HepG2 (cell line): ENCODE data around the gene STX4. TPM values are rescaled to one million over a fixed set of nuclear protein-coding genes. Genes with fewer than 3 reads are reported as not detected.

Experiments
- BORCS8-MEF2B ChIP-seq: sonication (generic); formaldehyde crosslinking; IDR thresholded peaks from 2 replicates; pipeline ENCODE4 v1.8.0; 2022; ENCODE audit warnings: mild to moderate bottlenecking, missing genetic modification reagents
- CBX1 ChIP-seq: IDR thresholded peaks from one replicate; pipeline ENCODE4 v1.6.1; 2016; ENCODE audit warnings: antibody characterized with exemption, low read depth
- GLMP ChIP-seq: sonication (generic); formaldehyde crosslinking; IDR thresholded peaks from 2 replicates; pipeline ENCODE4 v1.9.0; 2021; ENCODE audit warnings: missing genetic modification reagents, mild to moderate bottlenecking, borderline replicate concordance
- HCFC1 ChIP-seq: fragments of 150-350 bp; IDR thresholded peaks from 2 replicates; pipeline ENCODE4 v1.6.1; 2014; ENCODE audit warnings: low read depth, low read length
- MBD4 ChIP-seq: IDR thresholded peaks from 2 replicates; pipeline ENCODE4 v1.6.1; 2012; ENCODE audit warnings: low read length, inconsistent platforms, borderline replicate concordance
- RELA ChIP-seq: sonication (generic); formaldehyde crosslinking; IDR thresholded peaks from 2 replicates; pipeline ENCODE4 v1.4.0; 2020; ENCODE audit warnings: missing genetic modification reagents
- SMAD1 ChIP-seq: sonication (generic); formaldehyde crosslinking; IDR thresholded peaks from 2 replicates; pipeline ENCODE4 v1.4.0; 2020; ENCODE audit warnings: missing genetic modification reagents, low read depth, mild to moderate bottlenecking, borderline replicate concordance
- SSRP1 ChIP-seq: IDR thresholded peaks from 2 replicates; pipeline ENCODE4 v1.6.1; 2016; ENCODE audit warnings: control low read depth
- TAF15 ChIP-seq: fragments of 200-400 bp; formaldehyde crosslinking; IDR thresholded peaks from one replicate; pipeline ENCODE4 v1.6.1; 2018; ENCODE audit warnings: mild to moderate bottlenecking, low read depth, low read length; ENCODE audit not compliant: poor library complexity, severe bottlenecking
- TFDP1 ChIP-seq: IDR thresholded peaks from 2 replicates; pipeline ENCODE4 v1.6.1; 2016; ENCODE audit warnings: missing compliant biosample characterization, missing genetic modification reagents, borderline replicate concordance
- ZBTB42 ChIP-seq: sonication (generic); formaldehyde crosslinking; IDR thresholded peaks from 2 replicates; pipeline ENCODE4 v1.5.0; 2020; ENCODE audit warnings: mild to moderate bottlenecking, missing genetic modification reagents
- ZC3H4 ChIP-seq: sonication (generic); formaldehyde crosslinking; IDR thresholded peaks from 2 replicates; pipeline ENCODE4 v1.4.0; 2020; ENCODE audit warnings: missing genetic modification reagents, borderline replicate concordance
- ZFP62 ChIP-seq: sonication (generic); formaldehyde crosslinking; IDR thresholded peaks from 2 replicates; pipeline ENCODE4 v1.4.0; 2020; ENCODE audit warnings: missing genetic modification reagents
- ZHX2 ChIP-seq, 2 experiments: sonication (generic) in 1 of 2; formaldehyde crosslinking in 1 of 2; IDR thresholded peaks; 2 replicates each; pipeline versions ENCODE4 v1.6.1 to v1.9.0; 2014 to 2022; ENCODE audit warnings: antibody characterized with exemption in 1 of 2, borderline replicate concordance in 1 of 2, inconsistent platforms in 1 of 2, low read depth in 1 of 2, missing genetic modification reagents in 1 of 2
- ZNF367 ChIP-seq: sonication (generic); formaldehyde crosslinking; IDR thresholded peaks from 2 replicates; pipeline ENCODE4 v1.4.0; 2020; ENCODE audit warnings: missing genetic modification reagents, borderline replicate concordance
- ZSCAN21 ChIP-seq: sonication (generic); formaldehyde crosslinking; IDR thresholded peaks from 2 replicates; pipeline ENCODE4 v1.8.0; 2022; ENCODE audit warnings: mild to moderate bottlenecking, missing genetic modification reagents, moderate library complexity, borderline replicate concordance
- polyA plus RNA-seq, 8 experiments: library from polyadenylated mRNA; depleted of rRNA in 3 of 8; stranded (reverse) in 7 of 8; unstranded in 1 of 8; fragments of >200 nt; fragmentation: Illumina TruSeq in 4 of 8; extraction: Trizol in 4 of 8; gene quantifications; 2 replicates each; pipeline versions ENCODE4 v1.2.1 to v1.2.3, GENCODE V29; 2011 to 2016; ENCODE audit warnings: low read depth in 4 of 8, missing spikeins in 1 of 8, mixed read lengths in 1 of 8; ENCODE audit not compliant: insufficient read depth in 1 of 8
- total RNA-seq, 5 experiments: library from RNA; depleted of rRNA; stranded (reverse); fragments of >200 nt; fragmentation: Illumina TruSeq; extraction: Trizol; gene quantifications; 2 replicates each; pipeline ENCODE4 v1.2.3, GENCODE V29; 2016; ENCODE audit warnings: low read depth in 1 of 5

STX4 gene
- total and polyA plus RNA-seq, 2 of the 13 experiments (the other 11 are each of a cell fraction or from before 2014, with no cell fraction given): 29.2 to 34.6 TPM

GRCh38 chr16:31032736-31033708, at the start of gene STX4 (continued):
- peak; percentile 99 for TF ChIP-seq ZHX2 (IDR thresholded peaks at IDR 0.05; ENCODE audit: low read depth)
- 0 out of 2 replicates have a peak, but pooled peaks have one; percentile 55 for TF ChIP-seq ZHX2 (CRISPR knock-in tag; IDR thresholded peaks at IDR 0.05; ENCODE audit: borderline replicate concordance)
- TF ChIP-seq CBX1: peak; percentile 75
- TF ChIP-seq ZFP62 (CRISPR knock-in tag): no peak
- no peak for TF ChIP-seq MBD4
- peak; percentile 83 for TF ChIP-seq HCFC1
- TF ChIP-seq ZC3H4 (CRISPR knock-in tag): no peak
- peak; percentile 56; the same call in 1 of the 2 replicates for TF ChIP-seq ZNF367 (CRISPR knock-in tag)
- TF ChIP-seq BORCS8-MEF2B (CRISPR knock-in tag): peak; percentile 70
- TF ChIP-seq SSRP1: no peak
- TF ChIP-seq ZBTB42: peak; percentile 85; the same call in 1 of the 2 replicates
- TF ChIP-seq ZSCAN21 (CRISPR knock-in tag): 0 out of 2 replicates have a peak, but pooled peaks have one; percentile 85
- peak; percentile 85 for TF ChIP-seq TAF15
- TF ChIP-seq GLMP (CRISPR knock-in tag): no peak
- peak; percentile 81; the same call in 1 of the 2 replicates for TF ChIP-seq TFDP1 (CRISPR knock-in tag)
- peak; percentile 93; the same call in 1 of the 2 replicates for TF ChIP-seq SMAD1 (CRISPR knock-in tag)
- TF ChIP-seq RELA (CRISPR knock-in tag): peak; percentile 63; the same call in 1 of the 2 replicates
